ENCODE results near the gene PDLIM5.

Gene PDLIM5

GRCh38 chr4:94412019-94412657, 39.6 kb upstream of the PDLIM5 start:
- TF ChIP-seq, protein P1, sequence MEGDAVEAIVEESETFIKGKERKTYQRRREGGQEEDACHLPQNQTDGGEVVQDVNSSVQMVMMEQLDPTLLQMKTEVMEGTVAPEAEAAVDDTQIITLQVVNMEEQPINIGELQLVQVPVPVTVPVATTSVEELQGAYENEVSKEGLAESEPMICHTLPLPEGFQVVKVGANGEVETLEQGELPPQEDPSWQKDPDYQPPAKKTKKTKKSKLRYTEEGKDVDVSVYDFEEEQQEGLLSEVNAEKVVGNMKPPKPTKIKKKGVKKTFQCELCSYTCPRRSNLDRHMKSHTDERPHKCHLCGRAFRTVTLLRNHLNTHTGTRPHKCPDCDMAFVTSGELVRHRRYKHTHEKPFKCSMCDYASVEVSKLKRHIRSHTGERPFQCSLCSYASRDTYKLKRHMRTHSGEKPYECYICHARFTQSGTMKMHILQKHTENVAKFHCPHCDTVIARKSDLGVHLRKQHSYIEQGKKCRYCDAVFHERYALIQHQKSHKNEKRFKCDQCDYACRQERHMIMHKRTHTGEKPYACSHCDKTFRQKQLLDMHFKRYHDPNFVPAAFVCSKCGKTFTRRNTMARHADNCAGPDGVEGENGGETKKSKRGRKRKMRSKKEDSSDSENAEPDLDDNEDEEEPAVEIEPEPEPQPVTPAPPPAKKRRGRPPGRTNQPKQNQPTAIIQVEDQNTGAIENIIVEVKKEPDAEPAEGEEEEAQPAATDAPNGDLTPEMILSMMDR (IDR thresholded peaks at IDR 0.05), result no peak
- DNase-seq, result no peak
- no peak overlapping the region for H3K4me3 Mint-ChIP-seq
- H3K27me3 Mint-ChIP-seq (ENCODE audit: low read depth, poor library complexity), result no peaks in the 10 kb centered on the region
- peaks cover 25% of the 10 kb centered on the region for H3K9me3 Mint-ChIP-seq
- no peak overlapping the region for H3K27ac Mint-ChIP-seq
- H3K36me3 Mint-ChIP-seq (ENCODE audit: low read depth), result peaks cover 10% of the 10 kb centered on the region
- peaks cover 43% of the 10 kb centered on the region for H3K4me1 Mint-ChIP-seq

DNA sequence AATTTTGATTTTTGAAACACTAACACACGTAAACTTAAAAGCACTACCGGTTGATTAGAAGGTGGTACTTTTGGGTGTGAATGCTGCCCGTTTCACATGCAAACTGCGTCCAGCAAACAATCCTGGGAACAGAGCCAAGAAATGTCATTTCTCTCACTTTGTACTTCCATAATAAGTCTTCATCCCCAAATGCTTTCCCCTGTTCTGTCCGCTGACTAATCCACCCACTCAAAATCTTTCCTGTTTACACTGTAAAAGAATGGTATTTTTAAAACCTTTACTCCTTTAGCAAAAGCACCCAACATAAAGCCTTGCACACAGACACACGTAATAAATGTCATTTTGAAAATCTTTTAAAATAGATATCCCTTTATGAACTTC, 39.1 kb upstream of the PDLIM5 start:
- Mint-ChIP-seq H3K27ac (no peak overlapping the region), H3K36me3 (ENCODE audit: low read depth) (peaks cover 15% of the 10 kb centered on the region), H3K27me3 (ENCODE audit: low read depth, poor library complexity) (no peaks in the 10 kb centered on the region), H3K4me3 (no peak overlapping the region), H3K9me3 (peaks cover 30% of the 10 kb centered on the region), H3K4me1 (peaks cover 41% of the 10 kb centered on the region)
- TF ChIP-seq, protein P1 (IDR thresholded peaks at IDR 0.05), result no peak
- no peak for DNase-seq

GRCh38 chr4:94413085-94413840, 38.5 kb upstream of the PDLIM5 start:
- TF ChIP-seq, protein P1 (IDR thresholded peaks at IDR 0.05), result no peak
- Mint-ChIP-seq H3K27ac (no peak overlapping the region), H3K4me3 (no peak overlapping the region), H3K27me3 (ENCODE audit: low read depth, poor library complexity) (no peaks in the 10 kb centered on the region), H3K9me3 (peaks cover 30% of the 10 kb centered on the region), H3K4me1 (peaks cover 36% of the 10 kb centered on the region), H3K36me3 (ENCODE audit: low read depth) (peaks cover 15% of the 10 kb centered on the region)
- no peak for DNase-seq

GRCh38 chr4:94414907-94415306, 36.8 kb upstream of the PDLIM5 start:
- H3K27me3 Mint-ChIP-seq (ENCODE audit: low read depth, poor library complexity), result no peaks in the 10 kb centered on the region
- no peak overlapping the region for H3K4me3 Mint-ChIP-seq
- no peak for DNase-seq
- no peak overlapping the region for H3K27ac Mint-ChIP-seq
- peaks cover 30% of the 10 kb centered on the region for H3K9me3 Mint-ChIP-seq
- peaks cover 15% of the 10 kb centered on the region for H3K36me3 Mint-ChIP-seq (ENCODE audit: low read depth)
- TF ChIP-seq, protein P1 (IDR thresholded peaks at IDR 0.05), result no peak
- H3K4me1 Mint-ChIP-seq, result peaks cover 26% of the 10 kb centered on the region

DNA sequence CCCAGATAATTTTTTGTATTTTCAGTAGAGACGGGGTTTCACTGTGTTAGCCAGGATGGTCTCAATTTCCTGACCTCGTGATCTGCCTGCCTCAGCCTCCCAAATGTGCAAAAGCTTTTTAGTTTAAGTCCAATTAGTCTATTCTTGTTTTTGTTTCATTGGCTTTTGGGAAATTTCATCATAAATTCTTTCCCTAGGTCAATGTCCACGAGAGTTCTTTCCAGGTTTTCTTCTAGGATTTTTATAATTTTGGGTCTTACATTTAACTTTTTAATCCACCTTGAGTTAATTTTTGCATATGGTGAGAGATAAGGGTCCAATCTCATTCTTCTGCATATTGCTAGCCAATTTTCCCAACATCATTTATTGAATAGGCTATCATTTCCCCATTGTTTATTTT, 36.3 kb upstream of the PDLIM5 start:
- no peak for DNase-seq
- TF ChIP-seq, protein P1 (IDR thresholded peaks at IDR 0.05), result no peak
- no peak overlapping the region for H3K4me3 Mint-ChIP-seq
- H3K4me1 Mint-ChIP-seq, result peaks cover 25% of the 10 kb centered on the region
- peaks cover 30% of the 10 kb centered on the region for H3K9me3 Mint-ChIP-seq
- H3K36me3 Mint-ChIP-seq (ENCODE audit: low read depth), result peaks cover 15% of the 10 kb centered on the region
- H3K27me3 Mint-ChIP-seq (ENCODE audit: low read depth, poor library complexity), result no peaks in the 10 kb centered on the region
- H3K27ac Mint-ChIP-seq, result no peak overlapping the region

All from nephron progenitor cell (in vitro differentiated cells).